Heart left ventricle (tissue), 13 donors: ENCODE results near the gene CYSTM1.

Source experiments
- POLR2A ChIP-seq, 2 donors: fragments of 450-650 bp; IDR thresholded peaks; one replicate each; pipeline ENCODE4 v1.6.1; 2017; ENCODE audit warnings: antibody characterized with exemption in 2 of 2, mild to moderate bottlenecking in 2 of 2, moderate library complexity in 2 of 2
- TF ChIP-seq, protein P1 (sequence below), 12 donors: fragments of 200-600 bp; sonication (generic) in 4 of 12; IDR thresholded peaks; one replicate each; pipeline versions ENCODE4 v1.5.0 to v1.8.0; 2018 to 2022; ENCODE audit warnings: antibody characterized with exemption in 12 of 12, mild to moderate bottlenecking in 5 of 12
- donor health status: ischemic (EF 13 %, LVEDD 7.1; RV severe dilation, severe dysfunction).
- donor health status: DM: no; HTN: yes; CAD: no.
- donor health status: DM: no; HTN: no; CAD: no.
- donor health status: ischemic (EF 25% LVEDD 6.9; RV normal size, moderate dysfunction).
- donor health status: ischemic (EF 25% LVEDD 5.7; RV mildly dilated, moderate dysfunction).
- donor health status: ischemic (EF 35%, LVEDD 5.7; RV mildly dilated, moderate dysfunction).
- donor health status: nonischemic (EF 11% LVEDD 7.7; RV severe dilation, severe dysfunction).
- donor health status: DM: yes; HTN: yes; CAD: no.
- donor health status: PGD.
- donor health status: ischemic (EF 29% LVEDD 5.4; RV normal size, mild dysfunction).
- donor health status: nonischemic (EF 23%, LVEDD 6.1; RV moderate dilation, normal function).

DNA sequence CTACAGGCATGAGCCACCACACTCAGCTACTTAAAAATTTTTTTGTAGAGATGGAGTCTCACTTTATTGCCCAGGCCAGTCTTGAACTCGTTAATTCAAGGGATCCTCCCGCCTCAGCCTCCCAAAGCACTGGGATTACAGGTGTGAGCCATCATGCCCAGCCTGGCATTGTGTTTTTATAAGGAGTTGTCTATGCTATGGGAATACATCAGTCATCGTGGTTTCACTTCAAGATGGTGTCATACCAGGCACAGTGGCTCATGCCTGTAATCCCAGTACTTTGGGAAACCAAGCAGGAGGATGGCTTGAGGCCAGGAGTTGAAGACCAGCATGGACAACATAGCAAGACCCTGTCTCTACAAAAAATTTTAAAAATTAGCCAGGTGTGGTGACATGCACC lies 49.7 kb downstream of the CYSTM1 start:
- TF ChIP-seq, protein P1, sequence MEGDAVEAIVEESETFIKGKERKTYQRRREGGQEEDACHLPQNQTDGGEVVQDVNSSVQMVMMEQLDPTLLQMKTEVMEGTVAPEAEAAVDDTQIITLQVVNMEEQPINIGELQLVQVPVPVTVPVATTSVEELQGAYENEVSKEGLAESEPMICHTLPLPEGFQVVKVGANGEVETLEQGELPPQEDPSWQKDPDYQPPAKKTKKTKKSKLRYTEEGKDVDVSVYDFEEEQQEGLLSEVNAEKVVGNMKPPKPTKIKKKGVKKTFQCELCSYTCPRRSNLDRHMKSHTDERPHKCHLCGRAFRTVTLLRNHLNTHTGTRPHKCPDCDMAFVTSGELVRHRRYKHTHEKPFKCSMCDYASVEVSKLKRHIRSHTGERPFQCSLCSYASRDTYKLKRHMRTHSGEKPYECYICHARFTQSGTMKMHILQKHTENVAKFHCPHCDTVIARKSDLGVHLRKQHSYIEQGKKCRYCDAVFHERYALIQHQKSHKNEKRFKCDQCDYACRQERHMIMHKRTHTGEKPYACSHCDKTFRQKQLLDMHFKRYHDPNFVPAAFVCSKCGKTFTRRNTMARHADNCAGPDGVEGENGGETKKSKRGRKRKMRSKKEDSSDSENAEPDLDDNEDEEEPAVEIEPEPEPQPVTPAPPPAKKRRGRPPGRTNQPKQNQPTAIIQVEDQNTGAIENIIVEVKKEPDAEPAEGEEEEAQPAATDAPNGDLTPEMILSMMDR (IDR thresholded peaks at IDR 0.05), result no peak
- no peak for TF ChIP-seq POLR2A (IDR thresholded peaks at IDR 0.05)
